Hematopoietic multipotent progenitor cell treated with erythropoietin and hydrocortisone succinate and interleukin-3 and kit ligand, for 8 days (in vitro differentiated cells): Measurements from ENCODE around the gene NFATC4.
A peak's percentile ranks its signal among the peaks of the same experiment; 100 is the strongest.

Experiments used
- DNase-seq: peaks from one replicate; pipeline ENCODE4 v3.0.0-alpha.2; 2015

NFATC4 gene

GRCh38 chr14:24411443-24412389, 43.7 kb downstream of the NFATC4 start:
- DNase-seq, result peak; percentile 75

GRCh38 chr14:24414077-24414476, 46.1 kb downstream of the NFATC4 start:
- no peak for DNase-seq

- DNase-seq, result no peak
Measured at GRCh38 chr14:24414732-24415420, 46.9 kb downstream of the NFATC4 start.

- DNase-seq, result no peak
Measured at GRCh38 chr14:24415421-24416253, 47.7 kb downstream of the NFATC4 start.

GRCh38 chr14:24416254-24416931, 48.4 kb downstream of the NFATC4 start:
- DNase-seq, result peak; percentile 43

GRCh38 chr14:24416932-24417619, 49.1 kb downstream of the NFATC4 start:
- DNase-seq, result no peak

- DNase-seq, result no peak
Measured at GRCh38 chr14:24417832-24418491, 50.0 kb downstream of the NFATC4 start.

GRCh38 chr14:24418492-24418873, 50.5 kb downstream of the NFATC4 start:
- no peak for DNase-seq

GRCh38 chr14:24422261-24422660, 54.3 kb downstream of the NFATC4 start:
- no peak for DNase-seq

GRCh38 chr14:24422694-24423601, 55.0 kb downstream of the NFATC4 start:
- no peak for DNase-seq

GRCh38 chr14:24425704-24426103, 57.7 kb downstream of the NFATC4 start:
- peak; percentile 98 for DNase-seq

- no peak for DNase-seq
Measured at GRCh38 chr14:24426150-24426911, 58.3 kb downstream of the NFATC4 start.

GRCh38 chr14:24426912-24427536, 59.0 kb downstream of the NFATC4 start:
- DNase-seq, result no peak

GRCh38 chr14:24427537-24428508, 59.8 kb downstream of the NFATC4 start:
- DNase-seq, result no peak

- no peak for DNase-seq
Measured at GRCh38 chr14:24428628-24429394, 60.8 kb downstream of the NFATC4 start.
